Smooth muscle cell (in vitro differentiated cells): ENCODE measurements around the gene VEZF1. TPM values are rescaled to one million over a fixed set of nuclear protein-coding genes. Genes with fewer than 3 reads are reported as not detected.
A peak's percentile ranks its signal among the peaks of the same experiment; 100 is the strongest.

Experiments
- DNase-seq: peaks from one replicate; lab custom pipeline; 2025; ENCODE audit not compliant: unreplicated experiment; lab: John Stamatoyannopoulos, UW
- H2AFZ ChIP-seq: fragments of 200-600 bp; sonication (generic); 2 replicates; pipeline ENCODE4 v1.6.0; 2016; ENCODE audit warnings: antibody characterized with exemption, low read depth, mild to moderate bottlenecking
- H3F3A ChIP-seq: fragments of 200-600 bp; sonication (generic); 2 replicates; pipeline ENCODE4 v1.6.0; 2017; ENCODE audit warnings: antibody characterized with exemption, low read depth
- H3K27ac ChIP-seq: fragments of 200-600 bp; sonication (generic); 2 replicates; pipeline ENCODE4 v1.5.1; 2016; ENCODE audit warnings: low read depth, mild to moderate bottlenecking
- H3K27me3 ChIP-seq: fragments of 200-600 bp; sonication (generic); 2 replicates; pipeline ENCODE4 v1.6.1; 2016; ENCODE audit warnings: low read depth, mild to moderate bottlenecking
- H3K36me3 ChIP-seq: fragments of 200-600 bp; sonication (generic); 2 replicates; pipeline ENCODE4 v1.5.1; 2016; ENCODE audit warnings: low read depth
- H3K4me1 ChIP-seq: fragments of 200-600 bp; sonication (generic); 2 replicates; pipeline ENCODE4 v1.5.1; 2016; ENCODE audit warnings: low read depth
- H3K4me2 ChIP-seq: fragments of 200-600 bp; sonication (generic); 2 replicates; pipeline ENCODE4 v1.6.0; 2016; ENCODE audit warnings: mild to moderate bottlenecking
- H3K4me3 ChIP-seq: fragments of 200-600 bp; sonication (generic); 2 replicates; pipeline ENCODE4 v1.5.1; 2016; ENCODE audit warnings: mild to moderate bottlenecking
- H3K79me2 ChIP-seq: fragments of 200-600 bp; sonication (generic); 2 replicates; pipeline ENCODE4 v1.6.0; 2016; ENCODE audit warnings: low read depth, mild to moderate bottlenecking
- H3K9ac ChIP-seq: fragments of 200-600 bp; sonication (generic); 2 replicates; pipeline ENCODE4 v1.6.0; 2016; ENCODE audit warnings: low read depth
- H3K9me3 ChIP-seq: fragments of 200-600 bp; sonication (generic); replicated peaks from 2 replicates; pipeline ENCODE4 v1.5.1; 2016; ENCODE audit warnings: low read depth
- H4K20me1 ChIP-seq: fragments of 200-600 bp; sonication (generic); 2 replicates; pipeline ENCODE4 v1.6.0; 2016; ENCODE audit warnings: low read depth
- CTCF ChIP-seq: fragments of 200-600 bp; sonication (generic); IDR thresholded peaks from 2 replicates; pipeline ENCODE4 v1.5.1; 2017; ENCODE audit warnings: borderline replicate concordance, mild to moderate bottlenecking, antibody characterized with exemption; ENCODE audit not compliant: insufficient read depth, poor library complexity, severe bottlenecking
- WGBS: methylation state at CpG from one replicate; pipeline ENCODE4 v1.1.7; 2016; ENCODE audit warnings: low lambda C conversion rate; 5-methylcytosine and 5-hydroxymethylcytosine counted together
- polyA plus RNA-seq: library from polyadenylated mRNA; unstranded; fragments of >200 nt; fragmentation: Nextera tagmentation; extraction: Ambion mirVana; gene quantifications from 2 replicates; pipeline ENCODE4 v1.2.1, GENCODE V29; 2016
- total RNA-seq: library from RNA; depleted of rRNA; stranded (reverse); fragments of >200 nt; gene quantifications from 2 replicates; pipeline ENCODE4 v1.2.3, GENCODE V29; 2014

VEZF1 gene
- total and polyA plus RNA-seq, 2 experiments from 2014 or later, result 25.3 to 61.8 TPM

- H3K27me3 ChIP-seq, result no peaks in the 10 kb centered on the region
- no peak for DNase-seq
- peak overlapping the region; percentile 10 for H3K27ac ChIP-seq
- no peak overlapping the region for H2AFZ ChIP-seq
- H3K4me2 ChIP-seq, result no peak overlapping the region
- H4K20me1 ChIP-seq, result peaks cover 76% of the 10 kb centered on the region
- H3F3A ChIP-seq, result peaks cover 40% of the 10 kb centered on the region
- no peaks in the 10 kb centered on the region for H3K9me3 ChIP-seq
- H3K9ac ChIP-seq, result no peak overlapping the region
- H3K79me2 ChIP-seq, result peaks cover 48% of the 10 kb centered on the region
- 92% methylated on average over 2 of the region's 2 CpGs for WGBS
- no peak for TF ChIP-seq CTCF
- no peak overlapping the region for H3K4me3 ChIP-seq
- peaks cover 30% of the 10 kb centered on the region for H3K4me1 ChIP-seq
- H3K36me3 ChIP-seq, result peaks cover 6% of the 10 kb centered on the region
Observed at GRCh38 chr17:58002973-58003372, 14.9 kb upstream of the VEZF1 start.

GRCh38 chr17:58002154-58002948 lies 14.3 kb upstream of the VEZF1 start:
- peak overlapping the region; percentile 10 for H3K27ac ChIP-seq
- H4K20me1 ChIP-seq, result peaks cover 76% of the 10 kb centered on the region
- no peak overlapping the region for H2AFZ ChIP-seq
- H3F3A ChIP-seq, result peaks cover 40% of the 10 kb centered on the region
- no peak overlapping the region for H3K9ac ChIP-seq
- TF ChIP-seq CTCF, result no peak
- no peak overlapping the region for H3K4me2 ChIP-seq
- H3K4me1 ChIP-seq, result peaks cover 28% of the 10 kb centered on the region
- no peaks in the 10 kb centered on the region for H3K9me3 ChIP-seq
- DNase-seq, result no peak
- WGBS, result 88% methylated on average over 4 of the region's 4 CpGs
- H3K36me3 ChIP-seq, result peaks cover 6% of the 10 kb centered on the region
- no peak overlapping the region for H3K4me3 ChIP-seq
- H3K27me3 ChIP-seq, result no peaks in the 10 kb centered on the region
- H3K79me2 ChIP-seq, result peaks cover 48% of the 10 kb centered on the region

GRCh38 chr17:58001461-58002124 lies 13.5 kb upstream of the VEZF1 start:
- DNase-seq, result no peak
- peaks cover 44% of the 10 kb centered on the region for H3K79me2 ChIP-seq
- WGBS, result 89% methylated on average over 1 of the region's 1 CpG
- H3K27me3 ChIP-seq, result no peaks in the 10 kb centered on the region
- H3K27ac ChIP-seq, result peak overlapping the region; percentile 10
- no peak overlapping the region for H3K4me2 ChIP-seq
- H3K4me1 ChIP-seq, result peaks cover 28% of the 10 kb centered on the region
- H3K9me3 ChIP-seq, result no peaks in the 10 kb centered on the region
- H3K4me3 ChIP-seq, result no peak overlapping the region
- H3K9ac ChIP-seq, result no peak overlapping the region
- no peak overlapping the region for H2AFZ ChIP-seq
- peaks cover 36% of the 10 kb centered on the region for H3F3A ChIP-seq
- H3K36me3 ChIP-seq, result peaks cover 6% of the 10 kb centered on the region
- H4K20me1 ChIP-seq, result peaks cover 76% of the 10 kb centered on the region
- no peak for TF ChIP-seq CTCF
